SK-N-SH (cell line): ENCODE results near the gene KRTAP3-1. TPM values are rescaled to one million over a fixed set of nuclear protein-coding genes. Genes with fewer than 3 reads are reported as not detected.

Source experiments
- CTCF ChIA-PET: fragments of 300-600, 350-600 bp; formaldehyde crosslinking; extraction: SDS; loops from one replicate; lab custom pipeline; 2021; lab: Yijun Ruan, JAX
- POLR2A ChIA-PET: fragments of 350-600 bp; sonication (Branson Sonifier 250); formaldehyde crosslinking; extraction: SDS; loops from one replicate; lab custom pipeline; 2020; ENCODE audit warnings: antibody characterized with exemption, inconsistent platforms; lab: Yijun Ruan, JAX
- DNase-seq: peaks from one replicate; pipeline ENCODE4 v3.0.0; 2012
- H2AFZ ChIP-seq: fragments of 200-600 bp; sonication (generic); 2 replicates; pipeline ENCODE4 v1.8.1; 2016; ENCODE audit warnings: antibody characterized with exemption, mild to moderate bottlenecking, low read depth
- H3F3A ChIP-seq: fragments of 200-600 bp; sonication (generic); replicated peaks from 2 replicates; pipeline ENCODE3; 2016; ENCODE audit warnings: antibody characterized with exemption, mild to moderate bottlenecking; ENCODE audit not compliant: insufficient read depth
- H3K27ac ChIP-seq, 2 experiments: fragments of 200-500 bp in 1 of 2; fragments of 200-600 bp in 1 of 2; sonication (Bioruptor generic) in 1 of 2; sonication (generic), shearing (Covaris generic) in 1 of 2; 2 replicates each; pipeline versions ENCODE4 v1.5.1 to v1.6.1; 2014 to 2016; ENCODE audit warnings: low read depth in 2 of 2, inconsistent platforms in 1 of 2, low read length in 1 of 2, mild to moderate bottlenecking in 1 of 2, mixed read lengths in 1 of 2
- H3K27me3 ChIP-seq: fragments of 200-600 bp; sonication (generic), shearing (Covaris generic); 2 replicates; pipeline ENCODE4 v1.6.1; 2016; ENCODE audit warnings: mixed run types; ENCODE audit not compliant: insufficient read depth
- H3K36me3 ChIP-seq, 2 experiments: fragments of 200-500 bp in 1 of 2; fragments of 200-600 bp in 1 of 2; sonication (Bioruptor generic) in 1 of 2; sonication (generic) in 1 of 2; replicated peaks in 1 of 2; 2 replicates each; pipeline versions ENCODE3 to v1.5.1; 2014 to 2016; ENCODE audit warnings: low read length in 1 of 2, mild to moderate bottlenecking in 1 of 2; ENCODE audit not compliant: insufficient read depth in 2 of 2, control insufficient read depth in 1 of 2
- H3K4me1 ChIP-seq, 2 experiments: fragments of 200-500 bp in 1 of 2; fragments of 200-600 bp in 1 of 2; sonication (Bioruptor generic) in 1 of 2; sonication (generic), shearing (Covaris generic) in 1 of 2; 2 replicates each; pipeline versions ENCODE4 v1.5.1 to v1.6.1; 2014 to 2016; ENCODE audit warnings: low read depth in 1 of 2, low read length in 1 of 2, mixed run types in 1 of 2; ENCODE audit not compliant: insufficient read depth in 2 of 2, control insufficient read depth in 1 of 2
- H3K4me2 ChIP-seq: fragments of 200-600 bp; sonication (generic), shearing (Covaris generic); 2 replicates; pipeline ENCODE4 v1.6.1; 2017; ENCODE audit warnings: mixed run types
- H3K4me3 ChIP-seq, 2 experiments: fragments of 200-500 bp in 1 of 2; fragments of 200-600 bp in 1 of 2; sonication (Bioruptor generic) in 1 of 2; sonication (generic), shearing (Covaris generic) in 1 of 2; 2 replicates each; pipeline versions ENCODE4 v1.5.1 to v1.8.1; 2014 to 2016; ENCODE audit warnings: low read depth in 2 of 2, inconsistent platforms in 1 of 2, low read length in 1 of 2, mild to moderate bottlenecking in 1 of 2, mixed read lengths in 1 of 2, moderate library complexity in 1 of 2
- H3K79me2 ChIP-seq: fragments of 200-600 bp; sonication (generic); 2 replicates; pipeline ENCODE4 v1.8.1; 2017; ENCODE audit warnings: mild to moderate bottlenecking; ENCODE audit not compliant: insufficient read depth
- H3K9ac ChIP-seq: fragments of 200-600 bp; sonication (generic); 2 replicates; pipeline ENCODE4 v1.6.1; 2017; ENCODE audit warnings: mixed run types
- H3K9me2 ChIP-seq: fragments of 200-600 bp; sonication (generic); 2 replicates; pipeline ENCODE4 v1.6.1; 2017; ENCODE audit warnings: mixed run types
- H3K9me3 ChIP-seq: fragments of 200-600 bp; sonication (generic); 2 replicates; pipeline ENCODE4 v1.6.1; 2017; ENCODE audit warnings: mixed run types, mild to moderate bottlenecking, moderate library complexity
- H4K20me1 ChIP-seq: fragments of 200-600 bp; sonication (generic); 2 replicates; pipeline ENCODE4 v1.6.1; 2017; ENCODE audit warnings: mild to moderate bottlenecking, mixed run types; ENCODE audit not compliant: insufficient read depth
- CTCF ChIP-seq: fragments of 200-600 bp; sonication (generic); IDR thresholded peaks from 2 replicates; pipeline ENCODE4 v1.6.1; 2017; ENCODE audit warnings: antibody characterized with exemption, mild to moderate bottlenecking, moderate library complexity
- ELF1 ChIP-seq: IDR thresholded peaks from 2 replicates; pipeline ENCODE4 v1.4.0; 2012
- FOSL2 ChIP-seq: IDR thresholded peaks from 2 replicates; pipeline ENCODE4 v1.4.0; 2012; ENCODE audit warnings: low read depth, mild to moderate bottlenecking, moderate library complexity, borderline replicate concordance
- IRF3 ChIP-seq: fragments of 150-350 bp; IDR thresholded peaks from 2 replicates; pipeline ENCODE4 v1.6.1; 2016; ENCODE audit warnings: mild to moderate bottlenecking, low read depth, low read length
- NRF1 ChIP-seq: IDR thresholded peaks from 2 replicates; pipeline ENCODE4 v1.6.1; 2012; ENCODE audit warnings: low read depth, mild to moderate bottlenecking, low read length
- RAD21 ChIP-seq: IDR thresholded peaks from 2 replicates; pipeline ENCODE4 v1.6.1; 2012; ENCODE audit warnings: mild to moderate bottlenecking, low read length
- RXRA ChIP-seq: IDR thresholded peaks from 2 replicates; pipeline ENCODE4 v1.4.0; 2012; ENCODE audit warnings: low read depth, mild to moderate bottlenecking, borderline replicate concordance
- SMC3 ChIP-seq: IDR thresholded peaks from 2 replicates; pipeline ENCODE4 v1.6.1; 2012; ENCODE audit warnings: low read depth, low read length, improper control_type of control experiment
- TAF1 ChIP-seq: IDR thresholded peaks from 2 replicates; pipeline ENCODE4 v1.6.1; 2012; ENCODE audit warnings: low read depth, mild to moderate bottlenecking, low read length, moderate library complexity, borderline replicate concordance
- TCF12 ChIP-seq: IDR thresholded peaks from 2 replicates; pipeline ENCODE4 v1.4.0; 2012
- TEAD4 ChIP-seq: IDR thresholded peaks from 2 replicates; pipeline ENCODE4 v1.4.0; 2012; ENCODE audit warnings: mild to moderate bottlenecking, borderline replicate concordance; ENCODE audit not compliant: insufficient read depth
- ZBTB33 ChIP-seq: IDR thresholded peaks from 2 replicates; pipeline ENCODE4 v1.4.0; 2012; ENCODE audit warnings: low read depth, borderline replicate concordance
- polyA plus RNA-seq, 3 experiments: library from polyadenylated mRNA; depleted of rRNA; stranded (reverse); fragments of >200 nt; gene quantifications; 2 replicates each; pipeline ENCODE4 v1.2.3, GENCODE V29; 2012
- TF ChIP-seq, protein P1 (sequence below): fragments of 150-350 bp; IDR thresholded peaks from 2 replicates; pipeline ENCODE4 v1.6.1; 2017; ENCODE audit warnings: antibody characterized with exemption, low read length, low read depth, borderline replicate concordance

The KRTAP3-1 gene
- polyA plus RNA-seq, 1 of the 3 experiments (the other 2 are of a cell fraction): not detected

GRCh38 chr17:40975516-40975915 lies 33.4 kb downstream of the KRTAP3-1 start:
- no peak overlapping the region for H2AFZ ChIP-seq
- no peak overlapping the region for H3K4me2 ChIP-seq
- ChIA-PET POLR2A (no interaction called here), CTCF (no interaction called here)
- H3K36me3 ChIP-seq: peaks cover 0 to 2% of the 10 kb centered on the region in 2 experiments
- no peak overlapping the region for H3K9ac ChIP-seq
- H3F3A ChIP-seq: no peaks in the 10 kb centered on the region
- H3K27me3 ChIP-seq: peaks cover 29% of the 10 kb centered on the region; the same call in 1 of the 2 replicates
- no peaks in the 10 kb centered on the region for H3K79me2 ChIP-seq
- DNase-seq: no peak
- H4K20me1 ChIP-seq: no peaks in the 10 kb centered on the region
- H3K4me3 ChIP-seq: no peak overlapping the region
- no peak overlapping the region for H3K27ac ChIP-seq
- no peak for TF ChIP-seq RAD21
- no peak for TF ChIP-seq NRF1
- TF ChIP-seq FOSL2: no peak
- no peak for TF ChIP-seq CTCF
- no peak for TF ChIP-seq SMC3
- TF ChIP-seq TAF1: no peak
- TF ChIP-seq, protein P1, sequence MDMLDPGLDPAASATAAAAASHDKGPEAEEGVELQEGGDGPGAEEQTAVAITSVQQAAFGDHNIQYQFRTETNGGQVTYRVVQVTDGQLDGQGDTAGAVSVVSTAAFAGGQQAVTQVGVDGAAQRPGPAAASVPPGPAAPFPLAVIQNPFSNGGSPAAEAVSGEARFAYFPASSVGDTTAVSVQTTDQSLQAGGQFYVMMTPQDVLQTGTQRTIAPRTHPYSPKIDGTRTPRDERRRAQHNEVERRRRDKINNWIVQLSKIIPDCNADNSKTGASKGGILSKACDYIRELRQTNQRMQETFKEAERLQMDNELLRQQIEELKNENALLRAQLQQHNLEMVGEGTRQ: no peak
- TF ChIP-seq TEAD4: no peak
- TF ChIP-seq IRF3: no peak
- TF ChIP-seq ELF1: no peak
- no peak for TF ChIP-seq ZBTB33
- TF ChIP-seq RXRA: no peak
- TF ChIP-seq TCF12: no peak
- no peaks in the 10 kb centered on the region for H3K4me1 ChIP-seq
- no peaks in the 10 kb centered on the region for H3K9me2 ChIP-seq
- no peaks in the 10 kb centered on the region for H3K9me3 ChIP-seq
